HG03442 (cell line): ENCODE data around the gene NR0B1.

ENCODE experiments used
- ATAC-seq: cut with Tn5 transposase; IDR thresholded peaks from one replicate; pipeline ENCODE4 v1.9.1; 2021; ENCODE audit warnings: mild to moderate bottlenecking, moderate library complexity; ENCODE audit not compliant: unreplicated experiment

Gene NR0B1

DNA sequence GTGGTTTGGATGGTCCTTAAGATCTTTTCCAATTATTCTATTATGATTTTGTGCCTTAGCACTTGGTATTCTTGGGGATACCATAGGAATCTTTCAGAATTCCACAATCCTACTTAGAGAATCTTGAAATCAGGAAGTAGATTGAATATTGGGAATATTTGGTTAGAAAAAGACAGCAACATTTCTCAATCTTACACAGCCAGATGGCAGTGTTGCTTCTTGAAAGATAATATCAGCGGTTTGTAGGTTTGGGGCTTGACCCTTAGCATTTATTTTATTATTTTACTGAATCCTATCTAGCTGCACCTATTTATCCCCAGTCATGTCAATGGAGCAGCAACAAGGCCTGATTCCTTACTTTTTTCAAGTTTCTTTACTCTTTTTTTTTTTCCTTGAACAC, 33.7 kb downstream of the NR0B1 start:
- ATAC-seq, result no peak

GRCh38 chrX:30270639-30271038, 38.6 kb downstream of the NR0B1 start:
- no peak for ATAC-seq

- ATAC-seq, result no peak
Measured at GRCh38 chrX:30262763-30263162, 46.4 kb downstream of the NR0B1 start.

GRCh38 chrX:30261012-30261411, 48.2 kb downstream of the NR0B1 start:
- no peak for ATAC-seq

DNA sequence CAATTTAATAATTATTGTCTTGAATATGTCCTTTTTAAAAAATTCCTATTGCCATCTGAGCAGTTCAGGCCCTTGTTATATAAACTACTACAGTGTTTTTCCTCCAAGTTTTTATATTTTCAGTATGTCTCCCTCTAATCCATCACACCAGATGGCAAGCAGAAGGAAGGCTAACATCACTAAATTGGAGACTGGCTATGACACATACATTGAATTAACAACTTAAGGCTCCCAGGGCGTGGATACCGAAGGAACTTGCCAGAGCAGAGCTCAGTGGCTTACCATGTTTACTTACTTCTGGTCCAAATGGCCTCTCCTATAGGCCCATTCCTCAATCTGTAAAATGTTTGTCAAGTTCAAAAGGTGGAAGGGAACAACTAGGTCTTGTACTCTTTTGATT, 49.3 kb downstream of the NR0B1 start:
- ATAC-seq, result no peak
